Mammary epithelial cell (primary cell): ENCODE data around the gene RAMAC.

Experiments
- CTCF ChIP-seq, 2 donors: IDR thresholded peaks in 1 of 2; conservative IDR thresholded peaks in 1 of 2; 2 replicates each; pipeline ENCODE4 v1.5.1; 2011 to 2012; ENCODE audit warnings: inconsistent platforms in 2 of 2, low read length in 2 of 2, mild to moderate bottlenecking in 2 of 2, control low read depth in 1 of 2, low read depth in 1 of 2; ENCODE audit not compliant: insufficient read depth in 1 of 2; ENCODE audit errors: extremely low read depth in 1 of 2
- EZH2 ChIP-seq: IDR thresholded peaks from 2 replicates; pipeline ENCODE4 v1.6.1; 2012; ENCODE audit warnings: low read length, inconsistent platforms, borderline replicate concordance

DNA sequence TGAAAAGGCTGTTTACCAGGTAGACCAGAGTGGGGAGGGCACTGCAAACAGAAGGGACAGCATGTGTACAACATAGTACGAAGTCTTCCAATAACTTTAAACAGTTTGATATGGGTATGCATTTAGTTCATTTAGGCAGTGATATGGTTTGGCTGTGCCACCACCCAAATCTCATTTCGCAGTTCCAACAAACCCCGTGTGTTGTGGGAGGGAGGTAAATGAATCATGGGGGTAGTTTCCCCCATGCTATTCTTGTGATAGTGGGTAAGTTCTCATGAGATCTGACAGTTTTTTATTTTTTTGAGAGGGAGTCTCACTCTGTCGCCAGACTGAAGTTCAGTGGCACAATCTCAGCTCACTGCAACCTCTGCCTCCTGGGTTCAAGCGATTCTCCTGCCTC, 7.6 kb upstream of the RAMAC start:
- TF ChIP-seq CTCF (conservative IDR thresholded peaks at IDR 0.05 in 1 of 2, IDR thresholded peaks at IDR 0.05 in 1 of 2; ENCODE audit: extremely low read depth in 1 of 2, insufficient read depth in 1 of 2, low read depth in 1 of 2, low read length in 2 of 2) (no peak), EZH2 (no peak)
